Muscle layer of colon (tissue), 2 donors: ENCODE measurements around the gene ZFP36L2.

Experiments
- H3K27ac ChIP-seq: one replicate; pipeline ENCODE4 v1.7.0; 2013; ENCODE audit warnings: low read depth, mild to moderate bottlenecking, low read length, moderate library complexity
- H3K27me3 ChIP-seq, 2 donors: one replicate each; pipeline ENCODE4 v1.7.0; 2013; ENCODE audit warnings: low read length in 2 of 2, mild to moderate bottlenecking in 2 of 2; ENCODE audit not compliant: insufficient read depth in 2 of 2, control insufficient read depth in 1 of 2
- H3K36me3 ChIP-seq: one replicate; pipeline ENCODE4 v1.7.0; 2013; ENCODE audit warnings: mild to moderate bottlenecking, low read length; ENCODE audit not compliant: insufficient read depth
- H3K4me1 ChIP-seq: one replicate; pipeline ENCODE4 v1.7.0; 2013; ENCODE audit warnings: mild to moderate bottlenecking, low read length; ENCODE audit not compliant: insufficient read depth
- H3K4me3 ChIP-seq, 2 donors: one replicate each; pipeline ENCODE4 v1.7.0; 2013; ENCODE audit warnings: low read length in 2 of 2, low read depth in 1 of 2, mild to moderate bottlenecking in 1 of 2, moderate library complexity in 1 of 2
- H3K9ac ChIP-seq: one replicate; pipeline ENCODE4 v1.7.0; 2013; ENCODE audit warnings: low read length
- H3K9me3 ChIP-seq: one replicate; pipeline ENCODE4 v1.7.0; 2013; ENCODE audit warnings: mild to moderate bottlenecking, low read length
- donor health status: abdominal sarcoma.
- donor health status: Adenocarcinoma of cecum.

The ZFP36L2 gene

DNA sequence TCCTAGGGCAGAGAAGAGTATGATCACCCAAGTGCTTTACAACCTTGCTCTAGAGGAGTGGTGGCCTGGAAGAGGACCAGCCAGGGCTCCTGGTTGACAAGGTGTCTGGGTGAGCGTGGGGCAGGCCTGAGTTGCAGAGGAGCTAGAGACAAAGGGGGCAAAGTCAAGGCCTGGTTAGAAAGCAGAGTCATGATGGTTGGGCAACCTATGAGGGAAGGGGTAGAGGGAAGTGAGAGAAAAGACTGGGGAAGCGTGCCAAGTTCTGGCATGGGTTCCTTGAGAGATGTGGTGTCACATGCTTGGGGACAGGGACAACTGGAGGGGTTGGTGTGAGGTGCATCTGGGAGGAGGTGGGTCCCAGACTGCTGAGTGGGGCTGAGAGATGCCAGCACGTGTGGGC, 13.5 kb downstream of the ZFP36L2 start:
- no peak overlapping the region for H3K9ac ChIP-seq
- H3K27ac ChIP-seq: no peak overlapping the region

GRCh38 chr2:43212216-43212835, 14.1 kb downstream of the ZFP36L2 start:
- Histone ChIP-seq H3K36me3 (no peaks in the 10 kb centered on the region), H3K27ac (no peak overlapping the region), H3K9ac (no peak overlapping the region), H3K27me3 (no peaks in the 10 kb centered on the region), H3K4me1 (peaks cover 10% of the 10 kb centered on the region), H3K9me3 (no peaks in the 10 kb centered on the region), H3K4me3 (no peak overlapping the region)

More for the DNA sequence above, 13.5 kb downstream of the ZFP36L2 start:
- Histone ChIP-seq H3K4me1 (peaks cover 16% of the 10 kb centered on the region), H3K27me3 (no peaks in the 10 kb centered on the region), H3K4me3 (no peak overlapping the region), H3K9me3 (no peaks in the 10 kb centered on the region), H3K36me3 (no peaks in the 10 kb centered on the region)

GRCh38 chr2:43210467-43211303, 15.7 kb downstream of the ZFP36L2 start:
- no peak overlapping the region for H3K9ac ChIP-seq
- H3K36me3 ChIP-seq: no peaks in the 10 kb centered on the region
- H3K9me3 ChIP-seq: no peaks in the 10 kb centered on the region
- peak overlapping the region in 1 of 2 donors; percentile 16 for H3K4me3 ChIP-seq
- peak overlapping the region; percentile 47 for H3K27ac ChIP-seq
- peaks cover 10% of the 10 kb centered on the region for H3K4me1 ChIP-seq
- H3K27me3 ChIP-seq: no peaks in the 10 kb centered on the region

GRCh38 chr2:43210125-43210466, 16.3 kb downstream of the ZFP36L2 start:
- Histone ChIP-seq H3K4me1 (peaks cover 10% of the 10 kb centered on the region), H3K27ac (no peak overlapping the region), H3K9ac (no peak overlapping the region), H3K9me3 (no peaks in the 10 kb centered on the region), H3K4me3 (peak overlapping the region in 1 of 2 donors; percentile 16), H3K36me3 (no peaks in the 10 kb centered on the region), H3K27me3 (no peaks in the 10 kb centered on the region)

DNA sequence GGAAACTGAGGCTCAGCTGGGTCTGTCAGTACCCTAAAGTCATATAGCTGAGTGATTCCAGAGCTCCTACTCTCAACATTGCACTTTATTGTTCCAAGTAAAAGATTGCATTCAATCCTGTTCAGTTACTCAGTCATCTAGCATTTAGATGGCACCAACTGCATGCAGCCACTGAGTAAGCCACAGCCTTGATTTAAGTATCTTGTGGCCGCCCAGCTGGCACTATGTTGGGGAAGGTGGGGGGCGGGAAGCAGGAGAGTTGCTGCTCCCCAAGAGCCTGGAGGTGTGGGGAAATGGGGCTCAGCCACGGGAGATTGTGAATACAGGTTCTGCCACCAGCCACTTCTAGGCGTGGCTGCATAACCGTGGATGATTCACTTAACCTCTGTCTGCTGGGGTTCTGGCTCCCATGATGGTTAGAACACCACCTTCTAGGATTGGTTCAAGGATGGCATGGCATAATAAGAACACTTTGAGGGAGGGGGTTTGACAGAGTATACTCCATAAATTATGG, 17.1 kb downstream of the ZFP36L2 start:
- peaks cover 10% of the 10 kb centered on the region for H3K4me1 ChIP-seq
- H3K4me3 ChIP-seq: no peak overlapping the region
- H3K36me3 ChIP-seq: no peaks in the 10 kb centered on the region
- no peaks in the 10 kb centered on the region for H3K27me3 ChIP-seq
- no peak overlapping the region for H3K9ac ChIP-seq
- H3K27ac ChIP-seq: no peak overlapping the region
- no peaks in the 10 kb centered on the region for H3K9me3 ChIP-seq

- no peak overlapping the region for H3K9ac ChIP-seq
- H3K9me3 ChIP-seq: no peaks in the 10 kb centered on the region
- no peak overlapping the region for H3K4me3 ChIP-seq
- H3K27ac ChIP-seq: no peak overlapping the region
- no peaks in the 10 kb centered on the region for H3K27me3 ChIP-seq
- no peaks in the 10 kb centered on the region for H3K36me3 ChIP-seq
- peaks cover 10% of the 10 kb centered on the region for H3K4me1 ChIP-seq
Observed at GRCh38 chr2:43207553-43208300, 18.7 kb downstream of the ZFP36L2 start.

GRCh38 chr2:43206602-43207001, 19.8 kb downstream of the ZFP36L2 start:
- H3K4me3 ChIP-seq: no peak overlapping the region
- H3K9ac ChIP-seq: no peak overlapping the region
- no peaks in the 10 kb centered on the region for H3K9me3 ChIP-seq
- H3K36me3 ChIP-seq: no peaks in the 10 kb centered on the region
- H3K27me3 ChIP-seq: no peaks in the 10 kb centered on the region
- H3K4me1 ChIP-seq: peaks cover 10% of the 10 kb centered on the region
- no peak overlapping the region for H3K27ac ChIP-seq

- H3K36me3 ChIP-seq: no peaks in the 10 kb centered on the region
- H3K9ac ChIP-seq: no peak overlapping the region
- no peak overlapping the region for H3K27ac ChIP-seq
- H3K4me1 ChIP-seq: no peaks in the 10 kb centered on the region
- no peaks in the 10 kb centered on the region for H3K9me3 ChIP-seq
- H3K27me3 ChIP-seq: no peaks in the 10 kb centered on the region
- no peak overlapping the region for H3K4me3 ChIP-seq
Observed at GRCh38 chr2:43203373-43203772, 23.0 kb downstream of the ZFP36L2 start.

- no peak overlapping the region for H3K9ac ChIP-seq
- no peak overlapping the region for H3K27ac ChIP-seq
- no peak overlapping the region for H3K4me3 ChIP-seq
- no peaks in the 10 kb centered on the region for H3K9me3 ChIP-seq
- no peaks in the 10 kb centered on the region for H3K4me1 ChIP-seq
- no peaks in the 10 kb centered on the region for H3K27me3 ChIP-seq
- H3K36me3 ChIP-seq: no peaks in the 10 kb centered on the region
Observed at GRCh38 chr2:43202289-43202688, 24.1 kb downstream of the ZFP36L2 start.

DNA sequence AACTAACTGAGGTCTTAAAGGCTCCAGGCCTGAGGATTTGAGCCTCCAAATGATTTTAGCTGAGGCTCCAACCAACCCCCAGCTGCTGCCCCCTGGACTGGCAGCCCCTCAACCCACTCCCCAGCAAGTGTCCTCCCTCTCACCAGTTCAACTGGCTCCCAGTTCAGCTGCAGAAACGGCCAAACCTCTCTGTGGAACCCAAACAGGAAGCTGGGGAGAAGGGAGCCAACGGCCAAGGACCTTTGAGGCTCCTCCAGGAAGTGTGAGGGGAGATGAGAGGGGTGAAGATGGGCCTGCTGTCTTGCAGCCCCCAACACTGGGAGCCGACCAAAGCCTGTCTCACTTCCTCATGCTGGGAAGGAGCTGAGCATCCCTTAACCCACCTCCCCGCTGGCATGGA, 24.9 kb downstream of the ZFP36L2 start:
- Histone ChIP-seq H3K9ac (no peak overlapping the region), H3K36me3 (no peaks in the 10 kb centered on the region), H3K27ac (no peak overlapping the region), H3K4me1 (no peaks in the 10 kb centered on the region), H3K9me3 (no peaks in the 10 kb centered on the region), H3K4me3 (no peak overlapping the region), H3K27me3 (no peaks in the 10 kb centered on the region)

DNA sequence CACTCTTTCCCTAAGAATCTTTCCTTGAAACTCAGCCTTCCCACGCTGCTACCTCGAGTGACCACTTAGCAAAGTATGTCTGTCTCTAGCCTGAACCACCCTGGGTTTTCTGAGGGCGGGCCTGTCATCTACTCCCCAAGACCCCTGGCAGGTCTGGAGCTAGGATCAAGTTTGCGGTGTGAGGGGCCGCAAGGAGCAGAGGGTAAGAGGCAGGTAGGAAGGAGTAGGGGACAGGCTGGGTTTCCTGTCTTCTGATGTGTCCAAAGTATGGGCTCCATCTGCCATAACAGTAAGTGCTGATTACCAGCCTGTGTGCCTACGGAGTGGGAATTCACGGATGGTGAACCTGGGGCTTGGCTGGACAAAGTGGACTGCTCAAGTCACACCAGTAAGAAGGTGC, 25.4 kb downstream of the ZFP36L2 start:
- Histone ChIP-seq H3K27ac (no peak overlapping the region), H3K4me3 (no peak overlapping the region), H3K36me3 (no peaks in the 10 kb centered on the region), H3K4me1 (no peaks in the 10 kb centered on the region), H3K9me3 (no peaks in the 10 kb centered on the region), H3K9ac (no peak overlapping the region), H3K27me3 (no peaks in the 10 kb centered on the region)
